Ramos (cell line): ENCODE measurements around the gene IKZF3.
"Not testable (repeated sequence)": the region's sequence is repeated elsewhere in the genome, so short reads cannot be mapped to it uniquely, and the experiment has no call there.

ENCODE experiments used
- in situ Hi-C: fragments of 300-500 bp; cut with MboI; formaldehyde crosslinking; loops from one replicate; pipeline ENCODE4 v1.14.3; 2022; ENCODE audit warnings: low sequenced_read_pairs; ENCODE audit not compliant: unreplicated experiment

IKZF3 gene

DNA sequence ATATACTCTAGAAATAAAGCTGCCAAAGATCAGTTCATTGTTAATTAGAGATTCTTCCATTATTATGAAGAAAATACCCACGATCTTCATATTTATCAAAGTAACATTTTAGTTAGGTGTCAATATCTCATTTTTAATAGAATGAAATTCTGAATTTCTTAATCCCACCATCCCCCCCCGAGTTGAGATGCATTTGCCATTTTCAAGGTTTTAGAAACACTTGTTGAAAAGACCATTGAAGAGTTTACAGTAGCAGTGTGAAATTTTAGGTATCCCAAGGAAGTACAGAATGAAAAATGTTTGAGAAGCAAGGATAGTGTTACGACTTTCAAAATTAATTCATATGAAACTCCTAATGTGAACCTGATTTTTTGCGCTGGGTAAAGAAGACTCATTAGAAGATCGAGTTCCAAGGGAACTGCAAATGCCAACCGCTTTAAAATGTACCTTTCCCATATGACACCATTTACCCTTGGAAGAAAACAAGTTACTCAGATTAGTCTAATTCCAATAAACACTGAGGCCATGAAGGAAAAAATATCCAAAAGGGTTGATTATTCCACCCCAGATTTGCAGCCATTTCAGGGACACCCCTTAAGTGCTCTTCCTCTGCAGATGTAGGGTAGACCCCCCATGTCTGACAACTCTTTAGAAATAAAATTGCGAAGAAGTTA is 731 bp downstream of the IKZF3 start:
- in situ Hi-C loops: loop anchor here (10.0 kb wide), 1 partner anchor 109 kb away; no protein-coding TSS in a partner anchor

- in situ Hi-C loops: loop anchor here (10.0 kb wide), 1 partner anchor 106 kb away; no protein-coding TSS in a partner anchor
Observed at GRCh38 chr17:39861235-39861634, 2.9 kb downstream of the IKZF3 start.

DNA sequence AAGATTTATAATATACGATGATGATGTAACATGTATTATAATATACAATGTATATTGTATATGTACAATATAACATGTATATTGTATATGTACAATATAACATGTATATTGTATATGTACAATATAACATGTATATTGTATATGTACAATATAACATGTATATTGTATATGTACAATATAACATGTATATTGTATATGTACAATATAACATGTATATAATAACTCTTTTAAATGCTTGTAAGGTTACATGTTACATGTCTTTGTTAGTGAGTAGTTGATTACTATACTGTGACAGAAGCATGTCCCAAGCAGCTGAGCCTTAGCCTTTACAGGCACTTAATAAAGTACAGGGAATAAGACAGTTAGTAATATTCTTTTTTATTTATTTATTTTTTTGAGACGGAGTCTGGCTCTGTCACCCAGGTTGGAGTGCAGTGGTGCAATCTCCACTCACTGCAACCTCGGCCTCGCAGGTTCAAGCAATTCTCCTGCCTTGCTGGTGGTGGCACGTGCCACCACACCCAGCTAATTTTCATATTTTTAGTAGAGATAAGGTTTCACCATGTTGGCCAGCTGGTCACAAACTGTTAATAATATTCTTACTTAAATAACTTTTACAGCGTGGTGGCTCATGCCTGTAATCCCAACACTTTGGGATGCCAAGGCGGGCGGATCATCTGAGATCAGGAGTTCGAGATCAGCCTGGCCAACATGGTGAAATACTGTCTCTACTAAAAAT is 8.0 kb downstream of the IKZF3 start:
- in situ Hi-C loops: not testable (repeated sequence)

DNA sequence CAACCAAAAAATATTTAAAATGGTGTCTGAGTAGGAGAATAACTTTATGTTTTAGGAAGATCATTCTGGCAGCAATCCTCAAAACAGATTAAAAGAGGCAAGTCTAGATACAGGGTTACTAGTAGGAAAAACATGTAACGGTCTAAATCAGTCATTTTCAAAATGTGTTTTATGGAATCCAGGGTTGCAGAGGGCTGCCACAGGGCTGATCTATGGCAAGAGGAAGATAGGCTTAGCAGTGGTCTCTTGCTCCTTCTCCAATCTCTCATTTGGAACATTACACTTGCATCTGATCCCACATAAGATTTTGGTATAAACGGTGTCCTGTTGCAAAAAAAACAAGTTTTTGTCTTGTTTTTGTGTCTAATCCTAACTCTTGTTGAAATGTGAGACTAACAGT is 9.2 kb downstream of the IKZF3 start:
- in situ Hi-C loops: no loop called here

DNA sequence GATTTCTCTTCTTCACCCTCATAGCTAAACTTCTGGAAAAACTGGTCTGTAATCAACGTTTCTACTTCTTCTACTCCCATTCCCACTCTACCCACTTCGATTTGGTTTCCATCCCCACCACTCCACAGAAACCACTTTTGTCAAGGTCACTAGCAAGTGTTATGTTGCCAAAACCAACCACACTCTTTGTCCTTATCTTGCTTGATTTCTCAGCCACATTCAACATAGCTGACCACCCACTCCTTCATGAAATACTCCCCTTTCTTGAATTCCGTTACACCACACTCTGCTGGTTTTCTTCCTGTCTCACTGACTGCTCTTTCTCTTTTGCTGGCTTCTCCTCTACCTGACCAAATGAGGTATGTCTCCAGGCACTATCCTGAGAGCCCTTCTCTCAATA is 11.9 kb downstream of the IKZF3 start:
- in situ Hi-C loops: no loop called here

GRCh38 chr17:39850186-39850585 is 13.9 kb downstream of the IKZF3 start:
- in situ Hi-C loops: not testable (repeated sequence)

- in situ Hi-C loops: no loop called here
Observed at GRCh38 chr17:39848600-39848999, 15.5 kb downstream of the IKZF3 start.

DNA sequence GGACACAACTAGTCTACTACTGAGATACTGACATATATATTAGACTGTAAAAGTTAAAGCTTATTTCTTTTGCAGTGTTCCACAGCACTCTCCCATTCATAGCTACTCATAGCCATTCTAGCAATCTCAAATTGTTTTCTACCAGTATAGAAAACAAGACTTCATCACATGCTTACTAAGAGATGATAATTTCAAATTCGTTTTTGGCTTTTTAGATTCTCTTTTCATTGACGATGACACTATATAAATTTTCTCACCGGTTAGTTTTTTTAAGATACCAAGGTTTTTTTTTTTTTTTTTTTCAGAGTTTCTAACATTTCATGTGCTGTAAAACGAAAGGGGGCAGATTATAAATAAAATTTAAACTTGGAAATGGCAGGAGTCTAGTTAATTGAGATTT is 17.9 kb downstream of the IKZF3 start:
- in situ Hi-C loops: no loop called here

GRCh38 chr17:39845052-39845846 is 18.9 kb downstream of the IKZF3 start:
- in situ Hi-C loops: no loop called here

DNA sequence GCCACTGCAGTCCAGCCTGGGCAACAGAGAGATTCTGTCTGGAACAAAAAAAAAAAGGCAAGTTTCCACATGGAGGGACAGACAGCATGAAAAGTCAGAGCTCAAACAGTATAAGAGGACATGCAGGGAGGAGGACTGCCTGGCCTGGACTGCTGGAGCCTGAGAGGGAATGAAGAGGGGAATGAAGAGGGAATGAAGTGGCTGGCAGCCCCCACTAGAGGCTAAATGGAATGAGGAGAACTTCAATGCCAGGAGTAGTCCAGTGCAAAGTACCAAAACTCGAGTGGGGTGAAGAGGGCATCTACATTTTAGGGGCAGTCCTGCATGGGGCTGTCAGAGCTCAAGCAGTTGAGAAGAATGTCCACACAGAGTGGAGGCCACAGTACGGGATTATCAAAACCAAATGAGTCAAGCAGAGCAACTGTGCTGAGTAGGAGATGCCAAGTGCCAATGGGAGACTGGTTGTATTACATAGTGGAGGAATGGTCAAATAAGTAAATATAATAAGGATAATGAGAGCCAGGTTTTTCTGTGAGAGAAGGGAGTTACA is 22.9 kb downstream of the IKZF3 start:
- in situ Hi-C loops: no loop called here

- in situ Hi-C loops: no loop called here
Observed at GRCh38 chr17:39838784-39839183, 25.3 kb downstream of the IKZF3 start.

DNA sequence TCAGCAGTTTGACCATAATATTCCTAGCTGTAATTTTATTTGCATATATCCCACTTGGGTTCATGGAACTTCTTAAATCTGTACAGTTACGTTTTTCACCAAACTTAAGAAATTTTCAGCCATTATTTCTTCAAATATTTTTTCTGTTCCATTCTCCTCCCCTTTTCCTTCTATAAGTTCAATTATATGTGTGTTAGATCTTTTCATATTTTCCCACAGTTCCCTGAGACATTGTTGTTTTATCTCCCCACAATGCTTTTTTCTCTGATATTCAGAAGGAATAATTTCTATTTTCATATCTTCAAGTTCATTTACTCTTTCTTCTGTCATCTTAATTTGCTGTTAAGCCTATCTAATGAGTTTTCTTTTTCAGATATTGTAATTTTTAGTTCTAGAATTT is 26.1 kb downstream of the IKZF3 start:
- in situ Hi-C loops: no loop called here

DNA sequence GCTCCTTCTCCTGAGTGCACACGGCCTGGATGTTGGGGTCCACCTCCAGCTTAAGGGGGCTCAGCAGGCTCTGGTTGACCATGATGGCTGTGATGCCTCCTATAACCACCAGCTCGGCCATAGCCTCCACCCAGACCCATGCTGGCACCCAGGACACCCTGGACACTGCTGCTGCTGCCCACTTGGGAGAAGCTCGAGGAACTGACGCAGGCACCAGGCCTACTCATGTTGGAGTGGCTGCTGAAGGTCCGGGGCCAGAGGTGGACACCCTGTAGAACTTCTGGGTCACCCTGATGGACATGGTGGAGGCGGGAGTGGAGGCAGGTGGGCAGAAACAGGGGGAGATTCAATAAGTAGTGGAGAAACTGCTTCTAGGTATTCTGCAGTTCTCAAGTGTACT is 28.0 kb downstream of the IKZF3 start:
- in situ Hi-C loops: no loop called here

- in situ Hi-C loops: no loop called here
Observed at GRCh38 chr17:39835038-39835786, 28.9 kb downstream of the IKZF3 start.

DNA sequence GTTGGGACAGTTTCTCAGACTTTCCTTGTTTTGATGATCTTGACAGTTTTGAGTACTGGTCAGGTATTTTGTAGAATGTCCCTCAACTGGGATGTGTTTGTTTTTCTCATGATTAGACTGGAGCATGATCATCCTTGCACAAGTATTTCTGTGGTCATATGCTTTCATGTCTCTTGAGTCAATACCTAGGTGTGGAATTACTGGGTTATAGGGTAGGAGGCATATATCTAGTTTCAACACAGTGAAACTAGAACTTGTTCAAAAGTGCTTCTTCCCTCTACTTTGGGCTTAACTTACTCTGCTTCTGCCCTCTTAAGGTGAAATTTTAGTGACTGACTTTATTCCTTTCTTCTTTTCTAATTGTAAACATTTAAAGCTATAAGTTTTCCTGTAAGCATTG is 30.1 kb downstream of the IKZF3 start:
- in situ Hi-C loops: no loop called here

GRCh38 chr17:39831588-39831987 is 32.5 kb downstream of the IKZF3 start:
- in situ Hi-C loops: no loop called here

DNA sequence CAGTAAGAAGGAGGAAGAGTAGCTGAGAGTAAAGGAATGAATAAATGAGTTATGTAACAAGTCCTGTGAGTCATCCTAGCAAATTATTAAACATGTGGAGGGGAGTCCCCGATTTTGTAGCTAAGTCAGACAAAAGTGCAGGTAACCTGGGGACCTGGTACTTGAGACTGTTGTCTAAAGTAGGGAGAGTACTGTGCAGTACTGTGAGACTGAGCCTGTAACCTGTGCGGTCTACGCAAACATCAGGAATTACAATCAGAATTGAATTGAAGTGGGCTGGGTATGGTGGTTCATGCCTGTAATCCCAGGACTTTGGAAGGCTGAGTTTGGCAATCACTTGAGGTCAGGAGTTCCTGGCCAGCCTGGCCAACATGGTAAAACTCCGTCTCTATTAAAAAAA is 35.7 kb downstream of the IKZF3 start:
- in situ Hi-C loops: no loop called here

DNA sequence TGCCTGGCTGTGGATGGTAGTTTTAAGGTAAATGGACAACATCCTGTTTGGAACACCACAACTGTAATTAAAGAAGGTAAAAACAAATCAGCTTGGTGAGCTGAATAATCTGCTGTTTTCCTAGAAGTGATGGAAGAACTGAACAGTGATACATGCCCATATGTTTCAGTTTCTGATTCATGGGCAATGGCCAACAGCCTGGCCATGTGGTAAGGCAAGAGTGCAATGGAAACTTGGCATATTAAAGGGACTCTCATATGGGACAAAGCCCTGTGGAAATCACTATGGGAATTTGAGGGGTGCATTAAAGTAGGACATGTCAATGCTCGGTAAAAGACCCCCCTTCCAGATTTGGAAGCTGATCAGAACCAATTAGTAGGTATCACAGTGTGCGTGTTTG is 37.8 kb downstream of the IKZF3 start:
- in situ Hi-C loops: no loop called here

DNA sequence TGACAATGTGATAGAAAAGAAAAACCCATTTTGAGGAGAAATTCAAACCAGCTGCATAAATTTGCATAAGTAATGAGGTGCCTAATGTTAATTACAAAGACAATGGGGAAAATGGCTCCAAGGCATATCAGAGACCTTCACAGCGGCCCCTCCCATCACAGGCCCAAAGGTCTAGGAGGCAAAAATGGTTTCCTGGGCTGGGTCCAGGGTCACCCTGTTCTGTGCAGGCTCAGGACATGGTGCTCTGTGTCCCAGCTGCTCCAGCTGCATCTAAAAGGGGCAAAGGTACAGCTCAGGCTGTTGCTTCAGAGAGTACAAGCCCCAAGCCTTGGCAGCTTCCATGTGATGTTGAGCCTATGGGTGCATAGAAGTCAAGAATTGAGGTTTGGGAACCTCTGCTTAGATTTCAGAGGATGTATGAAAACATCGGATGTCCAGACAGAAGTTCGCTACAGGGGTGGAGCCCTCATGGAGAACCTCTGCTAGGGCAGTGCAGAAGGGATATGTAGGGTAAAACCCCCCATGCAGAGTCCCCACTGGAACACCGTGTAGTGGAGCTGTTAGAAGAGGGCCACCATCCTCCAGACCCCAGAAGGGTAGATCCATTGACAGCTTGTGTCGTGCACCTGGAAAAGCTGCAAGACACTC is 40.6 kb downstream of the IKZF3 start:
- in situ Hi-C loops: no loop called here

- in situ Hi-C loops: no loop called here
Observed at GRCh38 chr17:39822051-39822451, 42.1 kb downstream of the IKZF3 start.
